Subcutaneous adipose tissue (tissue), 4 donors: Measurements from ENCODE around the gene C3orf33. TPM values are rescaled to one million over a fixed set of nuclear protein-coding genes. Genes with fewer than 3 reads are reported as not detected.

Source experiments
- CTCF ChIP-seq: fragments of 450-650 bp; IDR thresholded peaks from one replicate; pipeline ENCODE4 v1.5.1; 2016; ENCODE audit warnings: low read depth, mild to moderate bottlenecking, control low read depth, antibody characterized with exemption, moderate library complexity
- total RNA-seq, 4 donors: library from RNA; depleted of rRNA; stranded (reverse); fragments of >200 nt; gene quantifications; one replicate each; pipeline ENCODE4 v1.1.0, GENCODE V29; 2016

C3orf33 gene
- total RNA-seq, 4 donors from 2014 or later = 2.6 to 3.4 (median 2.9) TPM; not detected in 1

GRCh38 chr3:155737844-155738460 lies 68.1 kb downstream of the C3orf33 start:
- TF ChIP-seq CTCF = no peak

DNA sequence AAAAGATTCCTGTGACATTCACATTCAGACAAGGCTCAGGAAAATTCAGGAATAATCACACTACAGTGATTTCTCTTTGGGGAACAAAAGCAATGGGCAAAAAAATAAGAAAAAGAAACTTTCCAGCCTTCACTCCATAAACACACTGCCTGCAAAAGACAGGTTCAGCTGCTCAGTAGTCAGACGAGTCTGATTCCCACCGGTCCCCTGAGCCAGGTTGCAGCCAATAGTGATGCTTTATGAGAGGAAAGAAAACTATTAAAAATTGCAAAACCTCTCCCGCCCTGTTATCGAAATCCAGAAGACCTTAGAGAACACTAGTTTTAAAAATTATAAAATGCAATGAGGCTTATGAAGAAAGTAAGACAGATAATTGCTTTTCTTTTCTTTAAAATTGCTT lies 69.7 kb downstream of the C3orf33 start:
- TF ChIP-seq CTCF = no peak

GRCh38 chr3:155730843-155731242 lies 75.2 kb downstream of the C3orf33 start:
- TF ChIP-seq CTCF = no peak

DNA sequence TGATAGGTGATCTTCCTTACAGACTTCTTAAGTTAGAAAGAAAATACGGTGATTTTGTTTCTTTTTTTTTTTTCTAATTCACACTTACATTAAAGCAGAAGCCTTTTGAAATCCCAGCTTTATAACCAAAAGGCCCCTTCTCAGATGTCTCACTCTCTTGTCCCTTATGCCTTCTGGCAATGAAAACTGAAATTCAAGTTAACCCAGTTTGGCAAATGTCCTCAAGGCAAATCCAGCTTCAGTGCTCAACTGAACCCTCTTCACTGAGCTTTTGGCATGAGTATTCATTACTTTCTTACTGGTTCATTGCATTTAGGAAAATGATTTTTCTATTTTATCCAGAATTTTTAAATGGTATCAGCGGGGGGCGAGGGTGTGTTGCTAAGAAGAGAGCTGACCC lies 78.2 kb downstream of the C3orf33 start:
- TF ChIP-seq CTCF = no peak

GRCh38 chr3:155714295-155714718 lies 91.8 kb downstream of the C3orf33 start:
- TF ChIP-seq CTCF = no peak

Other genes with a start within 250 kb of the C3orf33 start
- gene PLCH1, start 61.2 kb downstream of the C3orf33 start, total RNA-seq = under 1 TPM in 1 of 4 donors, not detected in 3; under 0.01 TPM
- 10 to 100 TPM; 17.0 to 33.4 (median 23.8) TPM for gene SLC33A1, start 48.1 kb upstream of the C3orf33 start, total RNA-seq
- gene GMPS, start 64.4 kb upstream of the C3orf33 start, total RNA-seq = 10 to 100 TPM; 27.1 to 37.5 (median 29.5) TPM